GM12878 (cell line): ENCODE results near the gene IGFLR1. TPM values are rescaled to one million over a fixed set of nuclear protein-coding genes. Genes with fewer than 3 reads are reported as not detected.
A peak's percentile ranks its signal among the peaks of the same experiment; 100 is the strongest.

Experiments used
- ASH2L ChIP-seq: fragments of 300-600, 200-600 bp; sonication (generic); IDR thresholded peaks from 2 replicates; pipeline ENCODE4 v1.6.1; 2017; ENCODE audit warnings: low read depth, mild to moderate bottlenecking, borderline replicate concordance
- CHD4 ChIP-seq: fragments of 200-600 bp; sonication (generic); IDR thresholded peaks from 2 replicates; pipeline ENCODE4 v1.6.1; 2016; ENCODE audit warnings: mild to moderate bottlenecking
- E2F8 ChIP-seq: fragments of 450-650 bp; IDR thresholded peaks from 2 replicates; pipeline ENCODE4 v1.6.1; 2018; ENCODE audit warnings: mild to moderate bottlenecking, low read depth, moderate library complexity; ENCODE audit not compliant: partially characterized antibody
- IRF5 ChIP-seq: fragments of 450-650 bp; IDR thresholded peaks from 2 replicates; pipeline ENCODE4 v1.6.1; 2017; ENCODE audit warnings: borderline replicate concordance
- JUNB ChIP-seq: IDR thresholded peaks from 2 replicates; pipeline ENCODE4 v1.6.1; 2016; ENCODE audit warnings: antibody characterized with exemption, mild to moderate bottlenecking
- MTA3 ChIP-seq: IDR thresholded peaks from 2 replicates; pipeline ENCODE4 v1.6.1; 2012; ENCODE audit warnings: low read length, inconsistent platforms, borderline replicate concordance
- NR2C1 ChIP-seq: fragments of 450-650 bp; IDR thresholded peaks from 2 replicates; pipeline ENCODE4 v1.6.1; 2017; ENCODE audit warnings: antibody characterized with exemption, mild to moderate bottlenecking, moderate library complexity
- RB1 ChIP-seq: fragments of 450-650 bp; formaldehyde crosslinking; IDR thresholded peaks from 2 replicates; pipeline ENCODE4 v1.6.1; 2017; ENCODE audit warnings: mild to moderate bottlenecking, borderline replicate concordance
- RUNX3 ChIP-seq: IDR thresholded peaks from 2 replicates; pipeline ENCODE4 v1.6.1; 2012; ENCODE audit warnings: low read length, inconsistent platforms
- STAT3 ChIP-seq: IDR thresholded peaks from 2 replicates; pipeline ENCODE4 v1.6.1; 2011; ENCODE audit warnings: low read depth, low read length, improper control_type of control experiment
- ZNF622 ChIP-seq: fragments of 450-650 bp; IDR thresholded peaks from 2 replicates; pipeline ENCODE4 v1.6.1; 2017; ENCODE audit warnings: mild to moderate bottlenecking, inconsistent platforms
- ZNF687 ChIP-seq: fragments of 450-650 bp; IDR thresholded peaks from 2 replicates; pipeline ENCODE4 v1.6.1; 2017; ENCODE audit warnings: mild to moderate bottlenecking, moderate library complexity
- polyA plus RNA-seq, 11 experiments: library from polyadenylated mRNA; depleted of rRNA in 4 of 11; unstranded in 6 of 11; stranded (reverse) in 5 of 11; fragments of >200 nt; fragmentation: Nextera tagmentation in 4 of 11; fragmentation: Illumina TruSeq in 1 of 11; extraction: Ambion mirVana in 4 of 11; extraction: Trizol in 1 of 11; gene quantifications; 1 replicate in 1 of 11; 2 replicates in 10 of 11; pipeline versions ENCODE4 v1.2.1 to v1.2.3, GENCODE V29; 2011 to 2016; ENCODE audit warnings: inconsistent platforms in 2 of 11, missing spikeins in 2 of 11, low read depth in 1 of 11
- total RNA-seq, 4 experiments: library from RNA; depleted of rRNA in 3 of 4; stranded (reverse); fragments of >200 nt in 3 of 4; fragmentation: Illumina TruSeq in 1 of 4; extraction: Trizol in 1 of 4; gene quantifications; 2 replicates each; pipeline versions ENCODE4 v1.2.1 to v1.2.3, GENCODE V29; 2013 to 2021

IGFLR1 gene
- total and polyA plus RNA-seq, 10 of the 15 experiments (the other 5 are each of a cell fraction or from before 2014, with no cell fraction given) = 2.5 to 39.9 (median 24.8) TPM

- TF ChIP-seq IRF5 (no peak), ASH2L (no peak), JUNB (no peak), STAT3 (no peak), RB1 (peak; percentile 22; the same call in 1 of the 2 replicates), ZNF622 (no peak), E2F8 (no peak), ZNF687 (no peak), CHD4 (no peak), MTA3 (no peak), NR2C1 (peak; percentile 17; the same call in 1 of the 2 replicates), RUNX3 (peak; percentile 37; the same call in 1 of the 2 replicates)
Observed at GRCh38 chr19:35740423-35741202, 1.6 kb downstream of the IGFLR1 start (continued).
